ENCODE results near the gene JCAD. TPM values are rescaled to one million over a fixed set of nuclear protein-coding genes. Genes with fewer than 3 reads are reported as not detected.

The JCAD gene
- total RNA-seq, 1 experiment from 2014 or later: 40.7 TPM

- POLR2A ChIA-PET: interaction anchor here (0.6 kb wide), 1 partner anchor 183 kb away, joined by 3 read pairs; no protein-coding TSS in a partner anchor
- H3K27me3 ChIP-seq (ENCODE audit: control insufficient read depth, insufficient read depth, low read length): no peaks in the 10 kb centered on the region
- DNase-seq (ENCODE audit: low read depth, low spot score): no peak
- intact Hi-C loops (cut with micrococcal nuclease; ENCODE audit: unreplicated experiment) (no loop called here), in situ Hi-C loops (cut with HindIII; ENCODE audit: low pct_unique_long_range_greater_than_20kb, low sequenced_read_pairs) (no loop called here)
- peaks cover 6% of the 10 kb centered on the region; the same call in 1 of the 2 replicates for H3K36me3 ChIP-seq (ENCODE audit: control insufficient read depth, insufficient read depth, low read length)
- no TSS peak for BruUV-seq (replicated peaks)
- H3K4me1 ChIP-seq (ENCODE audit: control insufficient read depth, insufficient read depth, low read length): peaks cover 18% of the 10 kb centered on the region; the same call in 1 of the 2 replicates
- peak overlapping the region; percentile 29; the same call in 1 of the 2 replicates for H3K27ac ChIP-seq (ENCODE audit: low read length)
- ATAC-seq: no peak
- no peak overlapping the region for H3K4me3 ChIP-seq (ENCODE audit: low read depth in 2 of 2, low read length in 2 of 2)
- TF ChIP-seq TCF7L2 (IDR thresholded peaks at IDR 0.05; ENCODE audit: low read depth, low read length): no peak
- no peak for TF ChIP-seq CTCF (IDR thresholded peaks at IDR 0.05)
- TF ChIP-seq REST (IDR thresholded peaks at IDR 0.05; ENCODE audit: insufficient read depth in 1 of 2, low read depth in 2 of 2, low read length in 1 of 2): no peak
- no peaks in the 10 kb centered on the region for H3K9me3 ChIP-seq (ENCODE audit: control insufficient read depth, insufficient read depth, low read depth, low read length)
- CTCF ChIA-PET: no interaction called here
These were observed 44.9 kb downstream of the JCAD start for GRCh38 chr10:30014511-30014910.

- ChIA-PET CTCF (no interaction called here), POLR2A (no interaction called here)
- intact Hi-C loops (cut with micrococcal nuclease; ENCODE audit: unreplicated experiment): no loop called here
- BruUV-seq (replicated peaks): no TSS peak
- in situ Hi-C loops (cut with HindIII; ENCODE audit: low pct_unique_long_range_greater_than_20kb, low sequenced_read_pairs): no loop called here
- Histone ChIP-seq H3K27me3 (ENCODE audit: control insufficient read depth, insufficient read depth, low read length) (no peaks in the 10 kb centered on the region), H3K4me3 (ENCODE audit: low read depth in 2 of 2, low read length in 2 of 2) (no peak overlapping the region), H3K9me3 (ENCODE audit: control insufficient read depth, insufficient read depth, low read depth, low read length) (no peaks in the 10 kb centered on the region), H3K36me3 (ENCODE audit: control insufficient read depth, insufficient read depth, low read length) (peaks cover 6% of the 10 kb centered on the region; the same call in 1 of the 2 replicates), H3K27ac (ENCODE audit: low read length) (no peak overlapping the region), H3K4me1 (ENCODE audit: control insufficient read depth, insufficient read depth, low read length) (peaks cover 18% of the 10 kb centered on the region; the same call in 1 of the 2 replicates)
- ATAC-seq (no peak), DNase-seq (ENCODE audit: low read depth, low spot score) (no peak)
- TF ChIP-seq TCF7L2 (IDR thresholded peaks at IDR 0.05; ENCODE audit: low read depth, low read length) (no peak), REST (IDR thresholded peaks at IDR 0.05; ENCODE audit: insufficient read depth in 1 of 2, low read depth in 2 of 2, low read length in 1 of 2) (no peak), POLR2AphosphoS5 (IDR thresholded peaks at IDR 0.05; ENCODE audit: low read depth, low read length) (no peak), CTCF (IDR thresholded peaks at IDR 0.05) (no peak), SIN3A (IDR thresholded peaks at IDR 0.05; ENCODE audit: borderline replicate concordance, insufficient read depth, low read depth, low read length) (no peak)
These were observed 45.6 kb downstream of the JCAD start for GRCh38 chr10:30013757-30014156.

Data from Panc1 (cell line).